ENCODE measurements around the gene TENM4. TPM values are rescaled to one million over a fixed set of nuclear protein-coding genes. Genes with fewer than 3 reads are reported as not detected.
A peak's percentile ranks its signal among the peaks of the same experiment; 100 is the strongest.

TENM4 gene
- polyA plus RNA-seq, 4 donors: 21.0 to 31.9 (median 23.1) TPM

GRCh38 chr11:79155237-79155636 lies 285.6 kb downstream of the TENM4 start:
- no peak for DNase-seq (ENCODE audit: low read depth in 4 of 4, low spot score in 3 of 4)

- no peak for DNase-seq (ENCODE audit: low read depth in 4 of 4, low spot score in 3 of 4)
These were observed 288.3 kb downstream of the TENM4 start for GRCh38 chr11:79152511-79152910.

- DNase-seq (ENCODE audit: low read depth in 4 of 4, low spot score in 3 of 4): no peak
These were observed 289.4 kb downstream of the TENM4 start for GRCh38 chr11:79151396-79151795.

- DNase-seq (ENCODE audit: low read depth in 4 of 4, low spot score in 3 of 4): no peak
These were observed 289.9 kb downstream of the TENM4 start for GRCh38 chr11:79150966-79151365.

- no peak for DNase-seq (ENCODE audit: low read depth in 4 of 4, low spot score in 3 of 4)
These were observed 290.5 kb downstream of the TENM4 start for GRCh38 chr11:79150320-79150719.

- DNase-seq (ENCODE audit: low read depth in 4 of 4, low spot score in 3 of 4): no peak
These were observed 293.1 kb downstream of the TENM4 start for GRCh38 chr11:79147731-79148130.

- no peak for DNase-seq (ENCODE audit: low read depth in 4 of 4, low spot score in 3 of 4)
These were observed 293.8 kb downstream of the TENM4 start for GRCh38 chr11:79147011-79147410.

- no peak for DNase-seq (ENCODE audit: low read depth in 4 of 4, low spot score in 3 of 4)
These were observed 300.9 kb downstream of the TENM4 start for GRCh38 chr11:79139900-79140299.

- no peak for DNase-seq (ENCODE audit: low read depth in 4 of 4, low spot score in 3 of 4)
These were observed 311.1 kb downstream of the TENM4 start for GRCh38 chr11:79129702-79130101.

- DNase-seq (ENCODE audit: low read depth in 4 of 4, low spot score in 3 of 4): no peak
These were observed 312.5 kb downstream of the TENM4 start for GRCh38 chr11:79128291-79128690.

- DNase-seq (ENCODE audit: low read depth in 4 of 4, low spot score in 3 of 4): no peak
These were observed 318.1 kb downstream of the TENM4 start for GRCh38 chr11:79122759-79123158.

GRCh38 chr11:79121351-79121750 lies 319.5 kb downstream of the TENM4 start:
- DNase-seq (ENCODE audit: low read depth in 4 of 4, low spot score in 3 of 4): no peak

GRCh38 chr11:79119491-79120284 lies 321.1 kb downstream of the TENM4 start:
- DNase-seq (ENCODE audit: low read depth in 4 of 4, low spot score in 3 of 4): no peak

- no peak for DNase-seq (ENCODE audit: low read depth in 4 of 4, low spot score in 3 of 4)
These were observed 323.3 kb downstream of the TENM4 start for GRCh38 chr11:79117488-79117887.

GRCh38 chr11:79116600-79116999 lies 324.2 kb downstream of the TENM4 start:
- DNase-seq (ENCODE audit: low read depth in 4 of 4, low spot score in 3 of 4): no peak

GRCh38 chr11:79113054-79113690 lies 327.7 kb downstream of the TENM4 start:
- DNase-seq (ENCODE audit: low read depth in 4 of 4, low spot score in 3 of 4): peak in 1 of 4 donors; percentile 50

- DNase-seq (ENCODE audit: low read depth in 4 of 4, low spot score in 3 of 4): no peak
These were observed 330.0 kb downstream of the TENM4 start for GRCh38 chr11:79110796-79111195.

- no peak for DNase-seq (ENCODE audit: low read depth in 4 of 4, low spot score in 3 of 4)
These were observed 330.5 kb downstream of the TENM4 start for GRCh38 chr11:79110321-79110720.

GRCh38 chr11:79108851-79109250 lies 332.0 kb downstream of the TENM4 start:
- DNase-seq (ENCODE audit: low read depth in 4 of 4, low spot score in 3 of 4): no peak

GRCh38 chr11:79102840-79103239 lies 338.0 kb downstream of the TENM4 start:
- DNase-seq (ENCODE audit: low read depth in 4 of 4, low spot score in 3 of 4): no peak

- no peak for DNase-seq (ENCODE audit: low read depth in 4 of 4, low spot score in 3 of 4)
These were observed 339.2 kb downstream of the TENM4 start for GRCh38 chr11:79101656-79102055.

All from left renal pelvis (tissue), 4 donors.